ENCODE measurements around the gene KCNQ4. TPM values are rescaled to one million over a fixed set of nuclear protein-coding genes. Genes with fewer than 3 reads are reported as not detected.

The KCNQ4 gene
- total RNA-seq, 1 donor from 2014 or later, result 0.76 TPM

GRCh38 chr1:40768146-40768990 lies 15.2 kb upstream of the KCNQ4 start:
- no peak for TF ChIP-seq CTCF (IDR thresholded peaks at IDR 0.05; ENCODE audit: partially characterized antibody, unreplicated experiment)
- H3K4me3 Mint-ChIP-seq (ENCODE audit: unreplicated experiment), result no peak overlapping the region
- peaks cover 41% of the 10 kb centered on the region for H3K4me1 Mint-ChIP-seq (ENCODE audit: low read depth, unreplicated experiment)
- H3K27ac Mint-ChIP-seq (ENCODE audit: unreplicated experiment), result no peak overlapping the region
- DNase-seq, result no peak
- peaks cover 4% of the 10 kb centered on the region for H3K27me3 Mint-ChIP-seq (ENCODE audit: unreplicated experiment)
- no peaks in the 10 kb centered on the region for H3K36me3 Mint-ChIP-seq (ENCODE audit: unreplicated experiment)
- peaks cover 2% of the 10 kb centered on the region for H3K9me3 Mint-ChIP-seq (ENCODE audit: unreplicated experiment)

- Mint-ChIP-seq H3K4me3 (ENCODE audit: unreplicated experiment) (no peak overlapping the region), H3K27me3 (ENCODE audit: unreplicated experiment) (peaks cover 4% of the 10 kb centered on the region), H3K36me3 (ENCODE audit: unreplicated experiment) (peaks cover 4% of the 10 kb centered on the region), H3K27ac (ENCODE audit: unreplicated experiment) (no peak overlapping the region), H3K4me1 (ENCODE audit: low read depth, unreplicated experiment) (peaks cover 39% of the 10 kb centered on the region), H3K9me3 (ENCODE audit: unreplicated experiment) (peaks cover 2% of the 10 kb centered on the region)
- no peak for DNase-seq
- TF ChIP-seq CTCF (IDR thresholded peaks at IDR 0.05; ENCODE audit: partially characterized antibody, unreplicated experiment), result no peak
These were observed 13.8 kb upstream of the KCNQ4 start for GRCh38 chr1:40769815-40770214.

GRCh38 chr1:40770296-40771070 lies 13.1 kb upstream of the KCNQ4 start:
- no peak for TF ChIP-seq CTCF (IDR thresholded peaks at IDR 0.05; ENCODE audit: partially characterized antibody, unreplicated experiment)
- Mint-ChIP-seq H3K4me3 (ENCODE audit: unreplicated experiment) (no peak overlapping the region), H3K36me3 (ENCODE audit: unreplicated experiment) (peaks cover 4% of the 10 kb centered on the region), H3K9me3 (ENCODE audit: unreplicated experiment) (peaks cover 2% of the 10 kb centered on the region), H3K27ac (ENCODE audit: unreplicated experiment) (no peak overlapping the region), H3K4me1 (ENCODE audit: low read depth, unreplicated experiment) (peaks cover 34% of the 10 kb centered on the region), H3K27me3 (ENCODE audit: unreplicated experiment) (peaks cover 4% of the 10 kb centered on the region)
- DNase-seq, result no peak

GRCh38 chr1:40772146-40772955 lies 11.2 kb upstream of the KCNQ4 start:
- peaks cover 5% of the 10 kb centered on the region for H3K9me3 Mint-ChIP-seq (ENCODE audit: unreplicated experiment)
- peaks cover 15% of the 10 kb centered on the region for H3K36me3 Mint-ChIP-seq (ENCODE audit: unreplicated experiment)
- no peak overlapping the region for H3K4me3 Mint-ChIP-seq (ENCODE audit: unreplicated experiment)
- peaks cover 4% of the 10 kb centered on the region for H3K27me3 Mint-ChIP-seq (ENCODE audit: unreplicated experiment)
- no peak overlapping the region for H3K27ac Mint-ChIP-seq (ENCODE audit: unreplicated experiment)
- DNase-seq, result no peak
- H3K4me1 Mint-ChIP-seq (ENCODE audit: low read depth, unreplicated experiment), result peaks cover 20% of the 10 kb centered on the region
- TF ChIP-seq CTCF (IDR thresholded peaks at IDR 0.05; ENCODE audit: partially characterized antibody, unreplicated experiment), result no peak
